ENCODE results near the gene TNS3.

Gene TNS3

GRCh38 chr7:47553309-47553708 lies 28.6 kb downstream of the TNS3 start:
- H3K9me3 ChIP-seq (ENCODE audit: control insufficient read depth, insufficient read depth, low read length), result no peaks in the 10 kb centered on the region
- H3K27ac ChIP-seq (ENCODE audit: low read depth, low read length), result no peak overlapping the region
- H3K4me2 ChIP-seq (ENCODE audit: low read length), result no peak overlapping the region
- TF ChIP-seq, protein P1, sequence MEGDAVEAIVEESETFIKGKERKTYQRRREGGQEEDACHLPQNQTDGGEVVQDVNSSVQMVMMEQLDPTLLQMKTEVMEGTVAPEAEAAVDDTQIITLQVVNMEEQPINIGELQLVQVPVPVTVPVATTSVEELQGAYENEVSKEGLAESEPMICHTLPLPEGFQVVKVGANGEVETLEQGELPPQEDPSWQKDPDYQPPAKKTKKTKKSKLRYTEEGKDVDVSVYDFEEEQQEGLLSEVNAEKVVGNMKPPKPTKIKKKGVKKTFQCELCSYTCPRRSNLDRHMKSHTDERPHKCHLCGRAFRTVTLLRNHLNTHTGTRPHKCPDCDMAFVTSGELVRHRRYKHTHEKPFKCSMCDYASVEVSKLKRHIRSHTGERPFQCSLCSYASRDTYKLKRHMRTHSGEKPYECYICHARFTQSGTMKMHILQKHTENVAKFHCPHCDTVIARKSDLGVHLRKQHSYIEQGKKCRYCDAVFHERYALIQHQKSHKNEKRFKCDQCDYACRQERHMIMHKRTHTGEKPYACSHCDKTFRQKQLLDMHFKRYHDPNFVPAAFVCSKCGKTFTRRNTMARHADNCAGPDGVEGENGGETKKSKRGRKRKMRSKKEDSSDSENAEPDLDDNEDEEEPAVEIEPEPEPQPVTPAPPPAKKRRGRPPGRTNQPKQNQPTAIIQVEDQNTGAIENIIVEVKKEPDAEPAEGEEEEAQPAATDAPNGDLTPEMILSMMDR (IDR thresholded peaks at IDR 0.05; ENCODE audit: low read depth, low read length, poor library complexity, severe bottlenecking), result no peak
- TF ChIP-seq EZH2phosphoT487 (IDR thresholded peaks at IDR 0.05; ENCODE audit: borderline replicate concordance, low read length), result no peak
- no peaks in the 10 kb centered on the region for H3K79me2 ChIP-seq (ENCODE audit: control insufficient read depth, low read length)
- peaks cover 13% of the 10 kb centered on the region for H3K4me1 ChIP-seq (ENCODE audit: control insufficient read depth, low read length)
- H3K4me3 ChIP-seq (ENCODE audit: low read length), result no peak overlapping the region
- H3F3A ChIP-seq (ENCODE audit: control insufficient read depth, insufficient read depth), result no peaks in the 10 kb centered on the region
- no peaks in the 10 kb centered on the region for H3K27me3 ChIP-seq (ENCODE audit: control insufficient read depth, low read length)
- H3K9me2 ChIP-seq (replicated peaks; ENCODE audit: control insufficient read depth, low read length), result no peaks in the 10 kb centered on the region
- no peaks in the 10 kb centered on the region for H4K20me1 ChIP-seq (ENCODE audit: control insufficient read depth, insufficient read depth, low read depth, low read length)
- no peaks in the 10 kb centered on the region for H3K36me3 ChIP-seq (ENCODE audit: control insufficient read depth, low read length)

- Histone ChIP-seq H4K20me1 (ENCODE audit: control insufficient read depth, insufficient read depth, low read depth, low read length) (no peaks in the 10 kb centered on the region), H3K9me2 (replicated peaks; ENCODE audit: control insufficient read depth, low read length) (no peaks in the 10 kb centered on the region), H3K79me2 (ENCODE audit: control insufficient read depth, low read length) (no peaks in the 10 kb centered on the region), H3K4me1 (ENCODE audit: control insufficient read depth, low read length) (peaks cover 13% of the 10 kb centered on the region), H3F3A (ENCODE audit: control insufficient read depth, insufficient read depth) (no peaks in the 10 kb centered on the region), H3K4me2 (ENCODE audit: low read length) (no peak overlapping the region), H3K36me3 (ENCODE audit: control insufficient read depth, low read length) (no peaks in the 10 kb centered on the region), H3K27ac (ENCODE audit: low read depth, low read length) (no peak overlapping the region), H3K4me3 (ENCODE audit: low read length) (no peak overlapping the region), H3K9me3 (ENCODE audit: control insufficient read depth, insufficient read depth, low read length) (no peaks in the 10 kb centered on the region), H3K27me3 (ENCODE audit: control insufficient read depth, low read length) (no peaks in the 10 kb centered on the region)
- TF ChIP-seq, protein P1 (IDR thresholded peaks at IDR 0.05; ENCODE audit: low read depth, low read length, poor library complexity, severe bottlenecking), result no peak
- TF ChIP-seq EZH2phosphoT487 (IDR thresholded peaks at IDR 0.05; ENCODE audit: borderline replicate concordance, low read length), result no peak
These were observed 29.3 kb downstream of the TNS3 start for GRCh38 chr7:47552621-47553020.

DNA sequence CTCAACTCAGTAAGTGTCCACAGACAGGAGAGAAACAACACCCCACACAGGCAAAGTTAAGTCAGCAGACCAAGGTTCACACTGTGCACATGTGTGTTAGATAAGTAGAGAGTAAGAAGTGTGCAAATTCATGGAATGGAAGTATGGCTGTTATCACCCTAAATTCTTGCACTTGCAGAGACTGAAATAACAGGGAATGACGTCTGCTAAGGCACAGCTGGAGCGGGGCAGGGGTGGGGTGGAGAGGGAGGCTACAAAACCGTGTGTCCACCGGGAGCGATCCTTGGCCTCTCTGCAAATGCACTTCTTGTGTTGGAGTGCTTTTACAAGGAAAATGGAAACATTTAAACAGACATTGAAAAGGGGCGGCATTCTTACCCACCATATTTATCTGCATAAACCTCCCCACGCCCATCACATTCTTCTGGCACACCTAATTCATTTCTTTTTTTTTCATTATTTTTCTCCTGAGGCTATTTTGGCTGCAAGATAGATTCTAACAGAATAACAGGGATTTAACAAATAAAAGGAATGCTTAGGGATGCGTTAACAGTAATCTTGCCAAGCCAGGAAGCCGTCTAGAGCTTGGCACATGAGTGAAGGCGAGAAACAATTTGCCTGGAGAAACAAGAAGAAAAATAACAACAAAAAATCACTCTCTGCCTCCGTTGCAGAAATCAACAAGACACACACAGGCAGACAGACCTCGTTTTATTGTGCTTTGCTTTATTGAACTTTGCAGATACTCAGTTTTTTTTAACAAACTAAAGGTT lies 30.1 kb downstream of the TNS3 start:
- Histone ChIP-seq H4K20me1 (ENCODE audit: control insufficient read depth, insufficient read depth, low read depth, low read length) (no peaks in the 10 kb centered on the region), H3K36me3 (ENCODE audit: control insufficient read depth, low read length) (no peaks in the 10 kb centered on the region)

More for the DNA sequence above, 30.1 kb downstream of the TNS3 start:
- Histone ChIP-seq H3K27me3 (ENCODE audit: control insufficient read depth, low read length) (no peaks in the 10 kb centered on the region), H3K9me3 (ENCODE audit: control insufficient read depth, insufficient read depth, low read length) (no peaks in the 10 kb centered on the region), H3K79me2 (ENCODE audit: control insufficient read depth, low read length) (no peaks in the 10 kb centered on the region), H3F3A (ENCODE audit: control insufficient read depth, insufficient read depth) (no peaks in the 10 kb centered on the region), H3K27ac (ENCODE audit: low read depth, low read length) (no peak overlapping the region), H3K4me1 (ENCODE audit: control insufficient read depth, low read length) (peaks cover 13% of the 10 kb centered on the region), H3K9me2 (replicated peaks; ENCODE audit: control insufficient read depth, low read length) (no peaks in the 10 kb centered on the region), H3K4me3 (ENCODE audit: low read length) (no peak overlapping the region), H3K4me2 (ENCODE audit: low read length) (no peak overlapping the region)
- no peak for TF ChIP-seq EZH2phosphoT487 (IDR thresholded peaks at IDR 0.05; ENCODE audit: borderline replicate concordance, low read length)
- TF ChIP-seq, protein P1 (IDR thresholded peaks at IDR 0.05; ENCODE audit: low read depth, low read length, poor library complexity, severe bottlenecking), result no peak

All from DOHH2 (cell line).